Tibial artery (tissue), 4 donors: Measurements from ENCODE around the gene SRP68.

Experiments used
- DNase-seq, 2 donors: peaks; one replicate each; pipeline ENCODE4 v3.0.0-alpha.2; 2019
- H3K27ac ChIP-seq, 2 donors: fragments of 200-600 bp; sonication (generic) in 1 of 2; 1 replicate in 1 of 2; 2 replicates in 1 of 2; pipeline ENCODE4 v1.5.1; 2018 to 2019; ENCODE audit warnings: mild to moderate bottlenecking in 1 of 2
- H3K27me3 ChIP-seq, 2 donors: fragments of 200-600 bp; sonication (generic) in 1 of 2; one replicate each; pipeline versions ENCODE4 v1.5.1 to v1.6.0; 2016 to 2019
- H3K36me3 ChIP-seq, 3 donors: fragments of 200-600 bp; sonication (generic) in 2 of 3; one replicate each; pipeline ENCODE4 v1.5.1; 2016 to 2019; ENCODE audit warnings: mild to moderate bottlenecking in 2 of 3
- H3K4me1 ChIP-seq, 4 donors: fragments of 200-600 bp; sonication (generic) in 2 of 4; 1 replicate in 3 of 4; 2 replicates in 1 of 4; pipeline ENCODE4 v1.5.1; 2016 to 2019
- H3K4me3 ChIP-seq, 2 donors: fragments of 200-600 bp; sonication (generic) in 1 of 2; 1 replicate in 1 of 2; 2 replicates in 1 of 2; pipeline ENCODE4 v1.5.1; 2018 to 2019; ENCODE audit warnings: mild to moderate bottlenecking in 2 of 2
- H3K9me3 ChIP-seq, 3 donors: fragments of 200-600 bp; sonication (generic) in 1 of 3; one replicate each; pipeline ENCODE4 v1.5.1; 2016 to 2019
- CTCF ChIP-seq, 2 experiments: fragments of 200-600 bp in 1 of 2; fragments of 450-650 bp in 1 of 2; IDR thresholded peaks; one replicate each; pipeline ENCODE4 v1.5.1; 2017 to 2019; ENCODE audit warnings: antibody characterized with exemption in 2 of 2, mild to moderate bottlenecking in 1 of 2, moderate library complexity in 1 of 2
- intact Hi-C: fragments of 100-400 bp; cut with DNase I; formaldehyde crosslinking; loops from one replicate; pipeline ENCODE4 v1.15.0; 2023; ENCODE audit warnings: low total_unique reads

SRP68 gene

DNA sequence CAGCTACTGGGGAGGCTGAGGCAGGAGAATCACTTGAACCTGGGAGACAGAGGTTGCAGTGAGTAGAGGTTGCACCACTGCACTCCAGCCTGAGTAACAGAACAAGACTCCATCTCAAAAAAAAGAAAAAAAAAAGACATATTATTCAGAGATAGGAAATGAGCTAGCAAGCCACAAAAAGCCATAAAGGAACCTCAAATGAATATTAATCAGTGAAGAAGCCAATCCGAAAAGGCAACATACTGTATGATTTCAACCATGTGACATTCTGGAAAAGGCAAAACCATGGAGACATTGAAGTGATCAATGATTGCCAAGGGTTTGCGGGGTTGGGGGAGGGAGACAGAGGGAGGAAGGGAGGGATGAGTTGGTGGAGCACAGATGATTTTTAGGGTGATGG lies 39.6 kb upstream of the SRP68 start:
- Histone ChIP-seq H3K36me3 (no peaks in the 10 kb centered on the region), H3K9me3 (no peaks in the 10 kb centered on the region), H3K27me3 (peaks cover 0 to 6% of the 10 kb centered on the region in 2 donors), H3K4me3 (no peak overlapping the region), H3K27ac (no peak overlapping the region), H3K4me1 (no peaks in the 10 kb centered on the region)
- intact Hi-C loops = no loop called here
- no peak for TF ChIP-seq CTCF (IDR thresholded peaks at IDR 0.05)
- no peak for DNase-seq

DNA sequence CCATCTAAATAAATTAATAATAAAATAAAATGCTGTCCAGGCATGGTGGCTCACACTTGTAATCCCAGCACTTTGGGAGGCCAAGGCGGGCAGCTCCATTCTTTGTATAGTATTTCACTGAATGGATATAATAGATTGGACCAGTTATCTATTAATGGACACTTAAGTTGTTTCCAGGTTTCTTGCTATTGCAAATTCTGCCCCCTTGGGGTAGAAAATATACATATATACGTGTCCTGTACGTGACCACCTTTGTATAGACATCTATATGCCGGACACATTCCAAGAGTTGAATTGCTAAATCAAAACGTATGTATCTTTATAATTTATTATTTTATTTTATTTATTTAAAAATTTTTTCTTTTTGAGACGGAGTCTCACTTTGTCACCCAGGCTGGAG lies 35.2 kb upstream of the SRP68 start:
- intact Hi-C loops = no loop called here
- H3K9me3 ChIP-seq = no peaks in the 10 kb centered on the region
- TF ChIP-seq CTCF (IDR thresholded peaks at IDR 0.05) = no peak

DNA sequence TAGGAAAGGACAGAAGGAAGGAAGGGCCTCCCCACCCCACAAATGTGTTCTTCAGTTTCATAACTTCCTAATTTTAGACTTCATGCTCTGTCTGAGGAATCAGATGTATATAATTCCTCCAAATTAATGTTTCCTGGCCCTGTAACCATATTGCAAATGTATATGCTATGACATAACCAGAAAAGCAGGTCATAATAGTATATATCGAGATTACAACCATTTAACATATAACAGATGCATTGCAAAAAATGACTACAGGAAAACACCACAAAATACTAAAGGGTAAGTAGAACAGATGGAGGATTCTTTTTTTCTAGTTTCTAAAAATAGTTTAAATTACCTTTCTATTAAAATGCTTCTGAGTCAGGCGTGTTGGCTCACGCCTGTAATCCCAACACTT lies 34.4 kb upstream of the SRP68 start:
- intact Hi-C loops = no loop called here

More for the DNA sequence above, 35.2 kb upstream of the SRP68 start:
- H3K36me3 ChIP-seq = no peaks in the 10 kb centered on the region
- H3K27me3 ChIP-seq = peaks cover 0 to 6% of the 10 kb centered on the region in 2 donors
- H3K27ac ChIP-seq = no peak overlapping the region
- no peak for DNase-seq
- no peak overlapping the region for H3K4me3 ChIP-seq
- H3K4me1 ChIP-seq = peaks cover 0 to 14% (median 11%) of the 10 kb centered on the region in 4 donors

GRCh38 chr17:76104896-76105231 lies 32.5 kb upstream of the SRP68 start:
- no peak for DNase-seq
- Histone ChIP-seq H3K27ac (no peak overlapping the region), H3K4me1 (peaks cover 0 to 23% (median 19%) of the 10 kb centered on the region in 4 donors), H3K9me3 (no peaks in the 10 kb centered on the region), H3K36me3 (peaks cover 14 to 23% (median 18%) of the 10 kb centered on the region in 3 donors), H3K4me3 (no peak overlapping the region), H3K27me3 (no peaks in the 10 kb centered on the region)
- no peak for TF ChIP-seq CTCF (IDR thresholded peaks at IDR 0.05)
- intact Hi-C loops = no loop called here

More for the DNA sequence above, 34.4 kb upstream of the SRP68 start:
- peaks cover 0 to 22% (median 18%) of the 10 kb centered on the region in 4 donors for H3K4me1 ChIP-seq
- no peak for TF ChIP-seq CTCF (IDR thresholded peaks at IDR 0.05)
- no peaks in the 10 kb centered on the region for H3K9me3 ChIP-seq
- no peak for DNase-seq
- no peak overlapping the region for H3K4me3 ChIP-seq
- H3K27me3 ChIP-seq = peaks cover 0 to 6% of the 10 kb centered on the region in 2 donors
- H3K36me3 ChIP-seq = peaks cover 1 to 5% (median 1%) of the 10 kb centered on the region in 3 donors
- no peak overlapping the region for H3K27ac ChIP-seq

GRCh38 chr17:76104140-76104895 lies 32.0 kb upstream of the SRP68 start:
- Histone ChIP-seq H3K4me1 (peaks cover 0 to 23% (median 19%) of the 10 kb centered on the region in 4 donors), H3K9me3 (no peaks in the 10 kb centered on the region), H3K27ac (peak overlapping the region; percentile 77 to 79), H3K4me3 (peak overlapping the region; percentile 81 to 83), H3K36me3 (peaks cover 20 to 29% (median 23%) of the 10 kb centered on the region in 3 donors), H3K27me3 (no peaks in the 10 kb centered on the region)
- no peak for DNase-seq
- intact Hi-C loops = no loop called here
- no peak for TF ChIP-seq CTCF (IDR thresholded peaks at IDR 0.05)
